Neural cell (in vitro differentiated cells): ENCODE data around the gene TMCO2. TPM values are rescaled to one million over a fixed set of nuclear protein-coding genes. Genes with fewer than 3 reads are reported as not detected.

Experiments used
- H2AFZ ChIP-seq: fragments of 200-600, 300-800 bp; sonication (generic), shearing (Covaris generic); 2 replicates; pipeline ENCODE4 v1.6.0; 2014; ENCODE audit warnings: low read depth, mild to moderate bottlenecking, antibody characterized with exemption, low read length, moderate library complexity
- H3F3A ChIP-seq: fragments of 200-600 bp; shearing (Covaris generic); 2 replicates; pipeline ENCODE4 v1.6.1; 2016; ENCODE audit warnings: mild to moderate bottlenecking, moderate library complexity, mixed read lengths, antibody characterized with exemption, low read length; ENCODE audit not compliant: insufficient read depth, poor library complexity, severe bottlenecking
- H3K27ac ChIP-seq: fragments of 200-600, 300-800 bp; sonication (generic), shearing (Covaris generic); 2 replicates; pipeline ENCODE4 v1.5.1; 2014; ENCODE audit warnings: mild to moderate bottlenecking, low read length, moderate library complexity
- H3K27me3 ChIP-seq: fragments of 300-800, 200-600 bp; sonication (generic), shearing (Covaris generic); 2 replicates; pipeline ENCODE4 v1.6.0; 2014; ENCODE audit warnings: mild to moderate bottlenecking, low read depth, low read length, moderate library complexity; ENCODE audit not compliant: insufficient read depth
- H3K36me3 ChIP-seq: fragments of 300-800, 200-600 bp; sonication (generic), shearing (Covaris generic); 2 replicates; pipeline ENCODE4 v1.5.1; 2014; ENCODE audit warnings: mild to moderate bottlenecking, antibody characterized with exemption, low read length, moderate library complexity; ENCODE audit not compliant: insufficient read depth
- H3K4me2 ChIP-seq: fragments of 300-800, 200-600 bp; sonication (generic), shearing (Covaris generic); 2 replicates; pipeline ENCODE4 v1.6.0; 2014; ENCODE audit warnings: mild to moderate bottlenecking, low read length
- H3K4me3 ChIP-seq: fragments of 300-800, 200-600 bp; sonication (generic), shearing (Covaris generic); 2 replicates; pipeline ENCODE4 v1.5.1; 2014; ENCODE audit warnings: mild to moderate bottlenecking, low read length, moderate library complexity
- H3K79me2 ChIP-seq: fragments of 200-600 bp; shearing (Covaris generic); replicated peaks from 2 replicates; pipeline ENCODE4 v1.6.0; 2014; ENCODE audit warnings: mild to moderate bottlenecking, low read length, moderate library complexity; ENCODE audit not compliant: insufficient read depth
- H3K9ac ChIP-seq: fragments of 300-800, 200-600 bp; sonication (generic), shearing (Covaris generic); 2 replicates; pipeline ENCODE4 v1.6.1; 2016; ENCODE audit warnings: mild to moderate bottlenecking, low read length, mixed read lengths
- H3K9me2 ChIP-seq: fragments of 200-600 bp; shearing (Covaris generic); 2 replicates; pipeline ENCODE4 v1.6.1; 2016; ENCODE audit warnings: mild to moderate bottlenecking, low read length, mixed read lengths; ENCODE audit not compliant: insufficient read depth
- H3K9me3 ChIP-seq: fragments of 200-600, 300-800 bp; sonication (generic), shearing (Covaris generic); 2 replicates; pipeline ENCODE4 v1.6.1; 2016; ENCODE audit warnings: mild to moderate bottlenecking, mixed run types, low read length, moderate library complexity, mixed read lengths
- H4K20me1 ChIP-seq: fragments of 200-600 bp; shearing (Covaris generic); 2 replicates; pipeline ENCODE4 v1.6.1; 2016; ENCODE audit warnings: mild to moderate bottlenecking, mixed run types; ENCODE audit not compliant: insufficient read depth
- EP300 ChIP-seq: fragments of 450-650 bp; conservative IDR thresholded peaks from 2 replicates; pipeline ENCODE4 v1.6.1; 2014; ENCODE audit warnings: antibody characterized with exemption, mild to moderate bottlenecking, moderate library complexity; ENCODE audit not compliant: poor library complexity, severe bottlenecking
- EZH2 ChIP-seq: fragments of 200-600, 300-800 bp; shearing (Covaris generic), sonication (generic); IDR thresholded peaks from 2 replicates; pipeline ENCODE4 v1.6.1; 2014; ENCODE audit warnings: antibody characterized with exemption, low read length, borderline replicate concordance, mild to moderate bottlenecking; ENCODE audit not compliant: insufficient read depth, poor library complexity, severe bottlenecking
- MXI1 ChIP-seq: fragments of 450-650 bp; conservative IDR thresholded peaks from 2 replicates; pipeline ENCODE4 v1.6.1; 2014; ENCODE audit warnings: antibody characterized with exemption, mild to moderate bottlenecking; ENCODE audit not compliant: poor library complexity, severe bottlenecking
- POLR2AphosphoS5 ChIP-seq: IDR thresholded peaks from 2 replicates; pipeline ENCODE4 v1.6.1; 2012
- RAD21 ChIP-seq: fragments of 450-650 bp; conservative IDR thresholded peaks from 2 replicates; pipeline ENCODE4 v1.6.1; 2014; ENCODE audit warnings: antibody characterized with exemption, mild to moderate bottlenecking, moderate library complexity
- SMC3 ChIP-seq: fragments of 450-650 bp; conservative IDR thresholded peaks from 2 replicates; pipeline ENCODE4 v1.6.1; 2014; ENCODE audit warnings: antibody characterized with exemption, mild to moderate bottlenecking, moderate library complexity; ENCODE audit not compliant: poor library complexity
- TAF1 ChIP-seq: IDR thresholded peaks from 2 replicates; pipeline ENCODE4 v1.6.1; 2012; ENCODE audit warnings: low read depth
- polyA plus RNA-seq: library from polyadenylated mRNA; depleted of rRNA; stranded (reverse); fragments of >200 nt; gene quantifications from 2 replicates; pipeline ENCODE4 v1.2.3, GENCODE V29; 2014
- TF ChIP-seq, protein P1 (sequence below): fragments of 450-650 bp; IDR thresholded peaks from 2 replicates; pipeline ENCODE4 v1.5.1; 2014; ENCODE audit warnings: antibody characterized with exemption, mild to moderate bottlenecking, moderate library complexity; ENCODE audit not compliant: poor library complexity, severe bottlenecking
- TF ChIP-seq, protein P2 (sequence below): IDR thresholded peaks from 2 replicates; pipeline ENCODE4 v1.6.1; 2012; ENCODE audit warnings: borderline replicate concordance

The TMCO2 gene
- polyA plus RNA-seq, 1 donor from 2014 or later: not detected

DNA sequence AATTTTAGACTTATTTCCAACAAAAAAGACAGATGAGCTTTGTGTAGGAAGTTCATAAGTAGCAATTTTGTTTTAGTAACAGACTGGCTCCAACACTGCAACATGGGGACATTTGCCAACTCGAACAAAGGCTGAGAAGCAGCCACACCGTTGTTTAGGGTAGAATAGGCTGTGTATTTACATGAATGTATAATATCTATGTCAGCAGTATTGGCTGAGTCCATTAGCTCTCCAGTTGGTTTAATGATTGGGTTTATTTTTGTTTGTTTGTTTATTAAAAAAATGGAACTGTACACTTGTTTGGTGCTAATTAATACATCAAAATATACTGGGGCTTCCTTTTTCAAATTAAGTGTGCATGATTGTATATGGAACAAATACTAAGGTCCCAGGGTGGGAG is 7.3 kb upstream of the TMCO2 start:
- H3K4me3 ChIP-seq: no peak overlapping the region
- H3K27ac ChIP-seq: no peak overlapping the region
- peaks cover 21% of the 10 kb centered on the region for H3K36me3 ChIP-seq
- H4K20me1 ChIP-seq: no peaks in the 10 kb centered on the region
- TF ChIP-seq POLR2AphosphoS5: no peak
- H3F3A ChIP-seq: no peaks in the 10 kb centered on the region
- H3K79me2 ChIP-seq: no peaks in the 10 kb centered on the region
- H3K9me2 ChIP-seq: no peaks in the 10 kb centered on the region
- no peak overlapping the region for H3K9ac ChIP-seq
- no peak overlapping the region for H2AFZ ChIP-seq
- H3K9me3 ChIP-seq: no peaks in the 10 kb centered on the region
- no peaks in the 10 kb centered on the region for H3K27me3 ChIP-seq
- H3K4me2 ChIP-seq: no peak overlapping the region

DNA sequence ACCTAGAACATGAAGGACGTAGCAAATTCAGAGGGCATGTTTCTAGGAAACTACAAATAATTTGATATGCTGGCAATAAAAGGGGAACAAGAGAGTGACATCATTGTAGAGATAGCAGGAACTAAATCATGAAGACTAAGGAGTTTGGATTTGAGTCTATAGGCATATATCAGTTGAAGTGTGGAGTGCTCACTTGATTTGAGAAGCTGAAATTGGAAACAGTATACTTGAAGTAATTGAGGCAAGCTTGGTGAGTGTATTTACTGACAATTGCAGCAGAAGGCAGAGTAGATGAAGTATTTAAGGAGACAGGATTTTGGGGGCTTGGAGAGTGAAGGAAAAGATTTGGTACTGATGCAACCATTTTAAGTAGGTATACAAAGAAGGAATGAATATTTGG is 6.4 kb upstream of the TMCO2 start:
- Histone ChIP-seq H3K79me2 (no peaks in the 10 kb centered on the region), H3K27ac (no peak overlapping the region), H4K20me1 (no peaks in the 10 kb centered on the region), H3K27me3 (no peaks in the 10 kb centered on the region), H3F3A (no peaks in the 10 kb centered on the region), H2AFZ (no peak overlapping the region), H3K4me3 (no peak overlapping the region), H3K4me2 (no peak overlapping the region), H3K9me2 (no peaks in the 10 kb centered on the region), H3K36me3 (peaks cover 21% of the 10 kb centered on the region), H3K9me3 (no peaks in the 10 kb centered on the region), H3K9ac (no peak overlapping the region)
- TF ChIP-seq TAF1 (no peak), MXI1 (no peak), POLR2AphosphoS5 (no peak), RAD21 (no peak), SMC3 (no peak), EP300 (no peak), EZH2 (no peak)
- TF ChIP-seq, protein P1, sequence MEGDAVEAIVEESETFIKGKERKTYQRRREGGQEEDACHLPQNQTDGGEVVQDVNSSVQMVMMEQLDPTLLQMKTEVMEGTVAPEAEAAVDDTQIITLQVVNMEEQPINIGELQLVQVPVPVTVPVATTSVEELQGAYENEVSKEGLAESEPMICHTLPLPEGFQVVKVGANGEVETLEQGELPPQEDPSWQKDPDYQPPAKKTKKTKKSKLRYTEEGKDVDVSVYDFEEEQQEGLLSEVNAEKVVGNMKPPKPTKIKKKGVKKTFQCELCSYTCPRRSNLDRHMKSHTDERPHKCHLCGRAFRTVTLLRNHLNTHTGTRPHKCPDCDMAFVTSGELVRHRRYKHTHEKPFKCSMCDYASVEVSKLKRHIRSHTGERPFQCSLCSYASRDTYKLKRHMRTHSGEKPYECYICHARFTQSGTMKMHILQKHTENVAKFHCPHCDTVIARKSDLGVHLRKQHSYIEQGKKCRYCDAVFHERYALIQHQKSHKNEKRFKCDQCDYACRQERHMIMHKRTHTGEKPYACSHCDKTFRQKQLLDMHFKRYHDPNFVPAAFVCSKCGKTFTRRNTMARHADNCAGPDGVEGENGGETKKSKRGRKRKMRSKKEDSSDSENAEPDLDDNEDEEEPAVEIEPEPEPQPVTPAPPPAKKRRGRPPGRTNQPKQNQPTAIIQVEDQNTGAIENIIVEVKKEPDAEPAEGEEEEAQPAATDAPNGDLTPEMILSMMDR: no peak
- TF ChIP-seq, protein P2, sequence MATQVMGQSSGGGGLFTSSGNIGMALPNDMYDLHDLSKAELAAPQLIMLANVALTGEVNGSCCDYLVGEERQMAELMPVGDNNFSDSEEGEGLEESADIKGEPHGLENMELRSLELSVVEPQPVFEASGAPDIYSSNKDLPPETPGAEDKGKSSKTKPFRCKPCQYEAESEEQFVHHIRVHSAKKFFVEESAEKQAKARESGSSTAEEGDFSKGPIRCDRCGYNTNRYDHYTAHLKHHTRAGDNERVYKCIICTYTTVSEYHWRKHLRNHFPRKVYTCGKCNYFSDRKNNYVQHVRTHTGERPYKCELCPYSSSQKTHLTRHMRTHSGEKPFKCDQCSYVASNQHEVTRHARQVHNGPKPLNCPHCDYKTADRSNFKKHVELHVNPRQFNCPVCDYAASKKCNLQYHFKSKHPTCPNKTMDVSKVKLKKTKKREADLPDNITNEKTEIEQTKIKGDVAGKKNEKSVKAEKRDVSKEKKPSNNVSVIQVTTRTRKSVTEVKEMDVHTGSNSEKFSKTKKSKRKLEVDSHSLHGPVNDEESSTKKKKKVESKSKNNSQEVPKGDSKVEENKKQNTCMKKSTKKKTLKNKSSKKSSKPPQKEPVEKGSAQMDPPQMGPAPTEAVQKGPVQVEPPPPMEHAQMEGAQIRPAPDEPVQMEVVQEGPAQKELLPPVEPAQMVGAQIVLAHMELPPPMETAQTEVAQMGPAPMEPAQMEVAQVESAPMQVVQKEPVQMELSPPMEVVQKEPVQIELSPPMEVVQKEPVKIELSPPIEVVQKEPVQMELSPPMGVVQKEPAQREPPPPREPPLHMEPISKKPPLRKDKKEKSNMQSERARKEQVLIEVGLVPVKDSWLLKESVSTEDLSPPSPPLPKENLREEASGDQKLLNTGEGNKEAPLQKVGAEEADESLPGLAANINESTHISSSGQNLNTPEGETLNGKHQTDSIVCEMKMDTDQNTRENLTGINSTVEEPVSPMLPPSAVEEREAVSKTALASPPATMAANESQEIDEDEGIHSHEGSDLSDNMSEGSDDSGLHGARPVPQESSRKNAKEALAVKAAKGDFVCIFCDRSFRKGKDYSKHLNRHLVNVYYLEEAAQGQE: no peak

DNA sequence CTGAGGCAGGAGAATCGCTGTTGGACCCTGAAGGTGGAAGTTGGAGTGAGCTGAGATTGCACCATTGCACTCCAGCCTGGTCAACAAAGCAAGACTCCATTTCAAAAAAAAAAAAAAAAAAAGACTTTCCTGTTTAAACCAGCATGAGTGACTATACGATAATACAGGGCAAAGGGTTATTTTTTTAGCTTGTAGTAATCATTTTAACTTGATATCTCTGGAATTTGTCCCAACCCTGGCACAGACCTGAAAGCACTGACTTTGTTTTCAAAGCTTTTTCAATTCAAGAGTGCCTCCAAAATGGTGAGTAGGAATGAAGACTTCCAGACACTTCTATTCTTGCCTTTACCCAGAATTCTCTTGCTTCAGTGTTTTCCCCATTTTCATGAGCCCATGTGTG is 4.4 kb upstream of the TMCO2 start:
- TF ChIP-seq TAF1 (no peak), POLR2AphosphoS5 (no peak), SMC3 (no peak), RAD21 (no peak), EP300 (no peak), MXI1 (no peak), EZH2 (no peak)
- TF ChIP-seq, protein P1: no peak
- TF ChIP-seq, protein P2: no peak
- H3K79me2 ChIP-seq: no peaks in the 10 kb centered on the region
- no peak overlapping the region for H3K4me2 ChIP-seq
- no peaks in the 10 kb centered on the region for H3K27me3 ChIP-seq
- no peak overlapping the region for H3K27ac ChIP-seq
- H3K4me3 ChIP-seq: no peak overlapping the region
- no peaks in the 10 kb centered on the region for H3K9me3 ChIP-seq
- no peak overlapping the region for H2AFZ ChIP-seq
- H3K9me2 ChIP-seq: no peaks in the 10 kb centered on the region
- H4K20me1 ChIP-seq: no peaks in the 10 kb centered on the region
- H3K36me3 ChIP-seq: peaks cover 12% of the 10 kb centered on the region
- H3K9ac ChIP-seq: no peak overlapping the region
- no peaks in the 10 kb centered on the region for H3F3A ChIP-seq
